GM19455 (cell line): Measurements from ENCODE around the gene SDCCAG8.
A peak's percentile ranks its signal among the peaks of the same experiment; 100 is the strongest.

Source experiments
- ATAC-seq: cut with Tn5 transposase; IDR thresholded peaks from one replicate; pipeline ENCODE4 v1.9.1; 2021; ENCODE audit not compliant: unreplicated experiment

Gene SDCCAG8

DNA sequence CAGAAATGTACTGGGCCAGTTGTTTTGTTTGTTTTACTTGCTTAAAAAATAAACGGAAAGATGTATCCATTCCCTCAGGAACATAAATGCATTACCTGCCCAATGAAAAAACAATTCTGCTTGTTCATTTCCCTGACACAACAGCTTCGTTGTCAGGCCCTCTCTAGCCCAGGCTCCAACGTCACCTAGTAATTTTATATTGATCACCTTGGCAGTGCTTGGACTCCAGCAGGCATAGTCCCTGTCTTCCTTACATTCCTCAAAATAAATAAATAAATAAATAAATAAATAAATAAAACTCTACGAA lies 2.0 kb upstream of the SDCCAG8 start:
- no peak for ATAC-seq

DNA sequence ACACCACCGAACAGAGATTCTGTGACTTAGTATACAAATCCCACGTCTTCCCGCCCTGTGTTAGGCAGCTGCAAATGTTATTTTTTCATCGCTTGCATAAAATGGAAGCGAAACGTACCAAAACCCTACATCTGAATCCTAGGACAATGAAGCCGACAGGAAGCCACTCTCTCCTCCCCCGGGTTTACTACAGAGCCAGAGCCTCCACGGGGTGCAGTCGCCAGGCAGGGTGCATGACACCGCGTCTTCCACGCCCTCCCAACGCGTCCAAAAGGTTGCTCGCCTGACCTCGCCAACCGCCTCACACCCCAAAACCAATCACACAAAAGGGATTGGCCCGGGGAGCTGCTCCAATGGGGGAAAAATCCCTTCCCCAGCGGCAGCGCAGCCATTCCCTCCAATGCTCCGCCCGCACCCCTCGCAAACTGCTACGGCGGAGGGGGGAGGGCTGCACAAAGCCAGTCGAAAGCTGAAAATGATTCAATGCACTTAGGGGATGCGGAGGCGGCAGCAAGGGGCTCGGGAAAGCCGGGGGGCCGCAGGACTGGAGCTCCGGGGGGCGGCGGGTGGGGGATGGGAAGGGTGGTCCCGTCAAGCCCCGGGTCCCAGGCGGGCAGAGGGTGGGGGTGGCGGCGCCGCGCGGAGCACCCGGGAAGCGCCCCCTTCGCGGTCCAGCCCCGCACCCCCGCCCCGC lies 1.5 kb upstream of the SDCCAG8 start:
- ATAC-seq, result peak; percentile 13

- peak; percentile 61 for ATAC-seq
Observed at GRCh38 chr1:243254927-243255790, 682 bp upstream of the SDCCAG8 start, which contains the start of gene CEP170. TSS of gene CEP170 (minus strand) at chr1:243255281. CDS start at chr1:243225280, 30,001 bp downstream.

DNA sequence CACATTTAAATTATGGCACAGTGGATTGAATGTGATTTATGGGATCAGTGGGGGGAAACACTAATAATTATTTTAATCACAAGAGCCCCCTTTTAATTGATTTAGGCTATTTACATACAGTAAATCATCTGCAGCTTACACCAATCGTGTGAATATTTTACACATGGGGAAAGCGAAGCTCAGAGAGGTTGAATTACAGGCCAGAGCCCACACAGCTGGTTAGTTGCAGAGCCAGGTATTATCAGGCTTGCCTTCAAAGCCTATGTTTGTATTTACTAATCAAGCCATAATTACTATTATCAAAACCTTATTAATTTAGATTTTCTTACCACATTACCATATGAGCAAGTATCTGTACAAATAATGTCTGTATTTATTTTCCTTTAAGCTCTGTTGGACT lies 749 bp downstream of the SDCCAG8 start:
- no peak for ATAC-seq

DNA sequence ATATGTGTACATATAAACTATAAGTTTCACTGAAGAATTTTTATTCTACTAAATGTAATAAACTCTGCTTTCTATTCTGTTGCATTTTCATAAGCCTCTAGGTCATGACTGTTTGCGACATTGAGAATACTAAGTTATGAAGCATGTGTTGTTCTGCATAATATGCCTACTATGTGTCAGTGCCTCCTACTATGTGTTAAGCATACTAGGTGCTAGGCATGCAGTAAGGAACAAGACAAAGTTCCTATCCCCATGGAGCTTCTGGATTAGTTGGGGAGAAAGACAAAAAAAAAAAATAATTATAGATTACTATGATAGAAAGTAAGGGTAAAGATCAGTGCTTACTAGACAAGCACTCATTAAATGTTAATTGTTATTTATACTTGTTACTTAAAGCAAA lies 1.3 kb downstream of the SDCCAG8 start:
- no peak for ATAC-seq

- ATAC-seq, result no peak
Observed at GRCh38 chr1:243258731-243259130, 2.9 kb downstream of the SDCCAG8 start.

DNA sequence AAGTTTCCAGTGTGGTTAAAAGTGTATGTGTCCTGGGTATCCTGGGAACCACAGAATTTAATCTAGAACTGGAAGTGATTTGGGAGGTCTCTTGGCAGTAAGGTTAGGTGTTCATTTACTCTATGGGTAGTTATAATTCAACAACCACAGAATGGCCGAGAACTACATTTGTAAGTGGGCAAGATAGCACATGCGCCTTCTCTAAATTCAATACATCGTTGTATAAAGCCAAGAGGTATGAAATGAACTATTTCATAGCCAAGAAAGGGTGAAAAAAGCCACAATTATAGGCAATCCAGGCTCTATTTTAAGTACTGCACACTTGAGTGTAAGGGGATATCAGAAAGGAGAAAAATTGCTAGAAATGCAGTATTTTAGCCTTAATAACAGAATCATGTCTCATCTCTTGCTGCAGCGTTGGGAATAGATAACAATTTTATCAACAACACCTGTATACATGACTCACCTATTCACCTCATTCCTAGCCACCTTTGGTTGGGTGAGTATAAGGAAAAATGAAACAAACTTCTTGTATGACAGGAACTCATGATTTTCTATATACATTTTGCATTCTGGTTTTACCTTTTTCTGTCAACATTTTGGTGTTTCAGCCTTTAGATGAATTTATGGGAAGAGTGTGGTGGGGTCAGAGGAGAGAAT lies 4.5 kb downstream of the SDCCAG8 start:
- no peak for ATAC-seq

DNA sequence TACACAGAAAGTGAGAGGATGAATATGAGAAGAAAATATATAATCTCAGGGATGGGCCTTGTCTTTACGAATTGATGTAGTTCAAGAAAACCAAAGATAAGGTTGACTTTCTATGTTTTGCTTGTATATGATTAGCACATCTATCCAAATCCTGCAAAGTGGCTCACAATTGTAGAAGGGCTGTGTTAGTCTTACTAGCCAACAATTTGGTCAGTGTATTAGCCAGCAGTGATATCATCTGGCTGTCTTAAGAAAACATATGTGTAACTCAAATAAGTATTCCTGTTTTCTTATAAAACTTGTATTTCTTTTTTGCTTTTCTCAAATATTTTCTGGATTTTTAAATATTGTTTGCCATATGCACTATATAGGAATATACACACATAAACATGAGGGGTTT lies 5.5 kb downstream of the SDCCAG8 start:
- ATAC-seq, result no peak

GRCh38 chr1:243264717-243265116 lies 8.9 kb downstream of the SDCCAG8 start:
- ATAC-seq, result no peak

- no peak for ATAC-seq
Observed at GRCh38 chr1:243266231-243266630, 10.4 kb downstream of the SDCCAG8 start.

GRCh38 chr1:243267471-243267880 lies 11.6 kb downstream of the SDCCAG8 start:
- no peak for ATAC-seq

DNA sequence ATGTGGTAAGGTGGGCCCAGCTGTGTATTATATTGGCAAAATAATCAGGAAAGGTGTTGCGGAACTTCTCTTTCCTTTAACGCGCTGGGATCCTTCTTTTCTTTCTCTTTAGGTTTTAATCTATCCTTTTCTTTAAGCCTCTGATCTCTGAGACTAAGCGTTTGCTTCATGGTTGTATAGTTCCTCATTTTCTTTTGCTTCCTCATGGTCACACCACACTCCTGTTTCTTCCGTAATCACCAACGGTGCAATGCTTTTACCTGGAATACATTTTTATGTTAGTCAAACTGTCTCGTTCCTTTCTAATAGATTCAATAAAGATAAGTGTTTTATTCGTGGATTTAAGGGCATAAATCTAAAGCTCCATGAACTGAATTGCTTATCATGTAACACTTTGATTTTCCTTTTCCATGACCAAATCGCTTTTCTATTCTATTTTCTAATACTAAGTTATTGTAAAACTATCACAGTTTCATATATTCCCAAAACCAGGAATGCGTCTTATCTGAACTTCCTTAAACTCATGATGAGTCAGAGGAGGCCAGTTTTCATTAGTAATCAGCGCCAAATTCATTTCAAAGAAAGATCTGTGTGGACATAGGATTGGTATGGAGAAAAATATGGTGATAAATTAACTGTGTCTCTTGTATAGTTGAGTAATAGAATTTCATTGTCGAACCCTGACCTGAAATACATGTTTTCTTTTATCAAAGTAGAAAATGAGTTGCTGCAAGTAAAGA lies 12.2 kb downstream of the SDCCAG8 start:
- ATAC-seq, result no peak

GRCh38 chr1:243268751-243269460 lies 13.1 kb downstream of the SDCCAG8 start:
- ATAC-seq, result peak; percentile 19

GRCh38 chr1:243269461-243269801 lies 13.6 kb downstream of the SDCCAG8 start:
- ATAC-seq, result peak; percentile 59

DNA sequence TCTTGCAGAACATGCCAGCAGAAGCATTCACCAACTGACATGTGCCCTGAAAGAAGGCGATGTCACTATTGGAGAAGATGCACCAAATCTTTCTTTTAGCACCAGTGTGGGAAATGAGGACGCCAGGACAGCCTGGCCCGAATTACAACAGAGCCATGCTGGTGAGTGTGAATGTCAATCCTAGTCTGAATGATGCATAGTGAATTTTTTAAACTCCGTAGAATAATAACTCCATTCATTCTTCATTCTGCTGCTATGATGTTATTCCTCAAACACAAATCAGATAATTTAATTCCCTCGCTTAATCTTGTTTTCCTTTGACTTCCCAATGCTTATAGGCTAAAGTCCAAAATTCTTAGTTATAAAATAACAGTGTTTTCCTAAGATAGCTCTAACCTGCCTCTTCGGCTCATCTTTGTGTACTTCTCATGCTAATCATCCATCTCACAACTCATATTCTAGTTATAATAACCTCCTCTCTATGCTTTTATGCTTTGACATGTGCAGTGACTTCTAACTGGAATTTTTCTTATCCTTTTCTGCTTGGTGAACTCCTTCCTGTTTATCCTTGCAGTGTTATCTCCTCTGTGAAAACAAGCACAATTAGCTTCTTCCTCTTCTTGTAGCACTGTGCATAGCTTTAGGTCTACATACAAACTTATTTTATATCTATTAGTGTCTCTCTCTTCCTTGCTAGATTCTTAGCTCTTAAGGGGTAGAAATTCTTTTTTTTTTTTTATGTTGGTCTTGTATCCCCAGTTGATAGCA lies 14.4 kb downstream of the SDCCAG8 start:
- no peak for ATAC-seq

DNA sequence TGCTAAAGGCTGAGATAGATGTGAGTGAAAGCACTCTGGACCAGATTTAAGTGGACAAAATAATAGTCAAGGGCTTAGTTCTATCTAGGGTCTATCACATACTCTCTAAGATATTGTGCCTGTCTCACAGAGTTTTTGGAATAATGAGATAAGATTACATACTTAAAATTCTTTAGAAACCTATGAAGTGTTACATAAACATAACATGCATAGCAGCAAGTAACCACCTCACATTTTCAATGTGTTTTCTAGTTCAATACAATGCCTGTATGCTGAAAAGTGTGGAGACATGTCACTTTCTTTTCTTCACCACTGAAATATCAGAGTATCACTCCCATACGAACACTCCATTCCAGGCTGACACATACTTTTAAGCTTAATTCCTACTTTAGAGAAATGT lies 16.2 kb downstream of the SDCCAG8 start:
- ATAC-seq, result no peak

DNA sequence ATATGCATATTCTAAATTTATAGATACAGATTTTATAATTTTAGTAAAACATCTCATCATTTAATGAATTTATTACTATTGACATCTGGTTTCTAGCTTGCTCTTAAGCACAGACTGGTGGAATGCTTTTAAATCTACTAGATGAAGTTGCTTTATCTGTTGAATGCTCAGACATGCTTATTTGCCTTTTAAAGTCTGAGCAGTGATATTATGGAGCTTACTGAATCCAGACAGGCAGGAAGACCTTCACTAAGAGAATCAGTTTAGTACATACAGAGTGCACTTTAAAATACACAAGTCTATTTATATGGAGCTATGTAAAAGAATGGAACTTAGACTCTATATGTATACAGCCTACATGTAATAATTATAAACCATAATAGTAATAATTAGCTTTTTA lies 16.6 kb downstream of the SDCCAG8 start:
- no peak for ATAC-seq

DNA sequence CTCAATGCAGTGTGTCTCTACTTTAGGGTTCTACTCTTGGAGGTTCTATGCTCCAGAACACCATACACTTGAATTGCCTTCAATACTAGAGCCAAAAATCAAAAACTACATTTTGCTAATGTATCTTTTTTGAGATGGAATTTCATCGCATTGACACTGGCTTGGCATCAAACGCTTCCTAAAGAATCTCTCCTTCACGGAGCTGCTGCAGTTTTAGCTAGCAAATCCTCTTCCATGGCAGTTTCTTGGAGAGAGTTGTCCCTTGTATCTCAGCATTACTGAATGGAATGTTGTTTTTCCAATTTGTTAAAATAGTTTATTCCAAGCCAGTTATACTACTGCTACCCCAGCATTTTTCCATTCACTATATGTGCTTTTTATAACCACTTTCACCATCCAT lies 17.7 kb downstream of the SDCCAG8 start:
- no peak for ATAC-seq

DNA sequence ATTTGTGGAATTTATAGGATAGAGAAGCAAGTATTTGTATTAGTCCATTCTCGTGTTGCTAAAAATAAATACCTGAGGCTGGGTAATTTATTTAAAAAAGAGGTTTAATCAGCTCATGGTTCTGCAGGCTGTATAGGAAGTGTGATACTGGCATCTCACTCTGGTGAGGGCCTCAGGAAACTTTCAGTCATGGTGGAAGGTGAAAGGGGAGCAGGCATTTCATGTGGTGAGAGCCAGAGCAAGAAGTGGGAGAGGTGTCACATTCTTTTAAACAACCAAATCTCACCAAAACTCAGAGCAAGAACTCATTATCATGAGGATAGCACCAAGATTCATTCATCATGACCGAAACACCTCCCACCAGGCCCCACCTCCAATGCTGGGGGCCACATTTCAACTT lies 18.1 kb downstream of the SDCCAG8 start:
- no peak for ATAC-seq

GRCh38 chr1:243275316-243275715 lies 19.5 kb downstream of the SDCCAG8 start:
- no peak for ATAC-seq
